ENCODE data around the gene MSH6. TPM values are rescaled to one million over a fixed set of nuclear protein-coding genes. Genes with fewer than 3 reads are reported as not detected.

The MSH6 gene

Small RNA genes within 50 kb of the gene (small RNA-seq; reads per million reads assigned to genes)
- gene RF00026 (ENCODE audit: low read depth) = not detected
- not detected for gene RPL36AP15 (ENCODE audit: low read depth)
